Endothelial cell of umbilical vein (primary cell): ENCODE data around the gene HOXB3. TPM values are rescaled to one million over a fixed set of nuclear protein-coding genes. Genes with fewer than 3 reads are reported as not detected.
A peak's percentile ranks its signal among the peaks of the same experiment; 100 is the strongest.

ENCODE experiments used
- BruUV-seq: library from RNA; stranded (reverse); fragments of 400-500 nt; replicated peaks from 2 replicates; lab custom pipeline; 2021; lab: Mats Ljungman, UMichigan
- CTCF ChIA-PET: fragments of 300-600, 350-600 bp; sonication (Branson Sonifier 250); formaldehyde crosslinking; loops from one replicate; lab custom pipeline; 2021; ENCODE audit warnings: antibody characterized with exemption, inconsistent platforms; lab: Charles Lee
- POLR2A ChIA-PET: fragments of 300-600, 350-600 bp; sonication (Branson Sonifier 250); formaldehyde crosslinking; loops from one replicate; lab custom pipeline; 2021; ENCODE audit warnings: antibody characterized with exemption, inconsistent platforms; lab: Charles Lee
- DNase-seq: peaks from one replicate; pipeline ENCODE4 v3.0.0-alpha.2; 2011; ENCODE audit warnings: low read depth, low spot score
- FAIRE-seq: peaks from 2 replicates; lab custom pipeline; 2011; peaks lifted over from hg19 to GRCh38; lab: Jason Lieb, UNC
- H2AFZ ChIP-seq: 2 replicates; pipeline ENCODE4 v1.6.0; 2012; ENCODE audit warnings: low read depth, low read length, control low read depth, inconsistent platforms
- H3K27ac ChIP-seq: 2 replicates; pipeline ENCODE4 v1.5.1; 2011; ENCODE audit warnings: low read depth, mild to moderate bottlenecking, control low read depth, low read length, moderate library complexity; ENCODE audit not compliant: insufficient read depth
- H3K27me3 ChIP-seq, 2 experiments: 2 replicates each; pipeline versions ENCODE4 v1.6.0 to v1.6.1; 2011; ENCODE audit warnings: low read length in 2 of 2, mixed read lengths in 1 of 2; ENCODE audit not compliant: control insufficient read depth in 2 of 2, insufficient read depth in 2 of 2
- H3K36me3 ChIP-seq, 2 experiments: 2 replicates in 1 of 2; 3 replicates in 1 of 2; pipeline ENCODE4 v1.5.1; 2011; ENCODE audit warnings: low read length in 2 of 2, mild to moderate bottlenecking in 1 of 2, moderate library complexity in 1 of 2; ENCODE audit not compliant: control insufficient read depth in 2 of 2, insufficient read depth in 2 of 2; ENCODE audit errors: extremely low read depth in 1 of 2
- H3K4me1 ChIP-seq: 3 replicates; pipeline ENCODE4 v1.5.1; 2011; ENCODE audit warnings: mild to moderate bottlenecking, low read length; ENCODE audit not compliant: control insufficient read depth, insufficient read depth; ENCODE audit errors: extremely low read depth
- H3K4me2 ChIP-seq: 2 replicates; pipeline ENCODE4 v1.6.1; 2011; ENCODE audit warnings: low read length, control low read depth, mixed read lengths; ENCODE audit not compliant: insufficient read depth
- H3K4me3 ChIP-seq, 3 experiments: fragments of 200-600 bp in 1 of 3; sonication (generic), shearing (Covaris generic) in 1 of 3; replicated peaks in 1 of 3; 2 replicates each; pipeline ENCODE4 v1.5.1; 2011 to 2016; ENCODE audit warnings: control low read depth in 3 of 3, low read length in 3 of 3, mild to moderate bottlenecking in 2 of 3, inconsistent platforms in 1 of 3, low read depth in 1 of 3, moderate library complexity in 1 of 3; ENCODE audit not compliant: insufficient read depth in 1 of 3
- H3K79me2 ChIP-seq: 2 replicates; pipeline ENCODE4 v1.6.0; 2012; ENCODE audit warnings: low read length, inconsistent platforms; ENCODE audit not compliant: control insufficient read depth, insufficient read depth
- H3K9ac ChIP-seq: replicated peaks from 2 replicates; pipeline ENCODE3; 2011; ENCODE audit warnings: low read length, control low read depth; ENCODE audit not compliant: insufficient read depth; ENCODE audit errors: extremely low read depth
- H3K9me1 ChIP-seq: replicated peaks from 3 replicates; pipeline ENCODE4 v1.6.0; 2011; ENCODE audit warnings: mild to moderate bottlenecking, low read length; ENCODE audit not compliant: control insufficient read depth, insufficient read depth; ENCODE audit errors: extremely low read depth
- H3K9me3 ChIP-seq: replicated peaks from 2 replicates; pipeline ENCODE4 v1.5.1; 2012; ENCODE audit warnings: low read length, inconsistent platforms; ENCODE audit not compliant: control insufficient read depth, insufficient read depth
- H4K20me1 ChIP-seq: replicated peaks from 2 replicates; pipeline ENCODE3; 2011; ENCODE audit warnings: mild to moderate bottlenecking, low read length; ENCODE audit not compliant: control insufficient read depth, insufficient read depth; ENCODE audit errors: extremely low read depth
- EZH2 ChIP-seq: IDR thresholded peaks from 2 replicates; pipeline ENCODE4 v1.6.1; 2012; ENCODE audit warnings: borderline replicate concordance, low read depth, mild to moderate bottlenecking, moderate library complexity, low read length, inconsistent platforms; ENCODE audit not compliant: severe bottlenecking
- FOS ChIP-seq: IDR thresholded peaks from 2 replicates; pipeline ENCODE4 v1.6.1; 2011; ENCODE audit warnings: mild to moderate bottlenecking, low read length, moderate library complexity, borderline replicate concordance; ENCODE audit not compliant: insufficient read depth
- GATA2 ChIP-seq: IDR thresholded peaks from 2 replicates; pipeline ENCODE4 v1.7.0; 2011; ENCODE audit warnings: low read depth, mild to moderate bottlenecking, moderate library complexity, mixed read lengths, low read length; ENCODE audit not compliant: insufficient read length, insufficient read depth
- JUN ChIP-seq: IDR thresholded peaks from 2 replicates; pipeline ENCODE4 v1.6.1; 2011; ENCODE audit warnings: borderline replicate concordance, low read depth; ENCODE audit not compliant: insufficient read length, insufficient read depth
- POLR2A ChIP-seq: IDR thresholded peaks from 2 replicates; pipeline ENCODE4 v1.6.1; 2012; ENCODE audit warnings: low read depth, mild to moderate bottlenecking, control low read depth, low read length
- POLR2AphosphoS5 ChIP-seq: IDR thresholded peaks from 2 replicates; pipeline ENCODE4 v1.6.1; 2012; ENCODE audit warnings: low read depth, mild to moderate bottlenecking, control low read depth, low read length, moderate library complexity; ENCODE audit not compliant: insufficient read depth
- dilution Hi-C: fragments of 300-500 bp; cut with MboI; formaldehyde crosslinking; loops from one replicate; pipeline ENCODE4 v1.15.0; 2019; ENCODE audit warnings: low sequenced_read_pairs; ENCODE audit not compliant: extremely low pct_ligation_motif_present
- intact Hi-C: fragments of 100-400 bp; cut with micrococcal nuclease; formaldehyde crosslinking; loops from one replicate; pipeline ENCODE4 v1.10.0; 2022
- polyA plus RNA-seq, 4 experiments: library from polyadenylated mRNA; depleted of rRNA in 3 of 4; stranded (reverse) in 3 of 4; unstranded in 1 of 4; fragments of >200 nt; gene quantifications; 2 replicates each; pipeline versions ENCODE4 v1.2.1 to v1.2.3, GENCODE V29; 2011 to 2012; ENCODE audit warnings: missing spikeins in 1 of 4
- total RNA-seq: library from RNA; stranded (reverse); gene quantifications from 2 replicates; pipeline ENCODE4 v1.2.3, GENCODE V29; 2021
- TF ChIP-seq, protein P1 (sequence below): IDR thresholded peaks from 2 replicates; pipeline ENCODE4 v1.6.1; 2011; ENCODE audit not compliant: insufficient read depth, insufficient read length

HOXB3 gene
- total and polyA plus RNA-seq, 2 donors (not counting 3 experiments of a cell fraction or from before 2014, with no cell fraction given) = 29.6 to 56.6 TPM

DNA sequence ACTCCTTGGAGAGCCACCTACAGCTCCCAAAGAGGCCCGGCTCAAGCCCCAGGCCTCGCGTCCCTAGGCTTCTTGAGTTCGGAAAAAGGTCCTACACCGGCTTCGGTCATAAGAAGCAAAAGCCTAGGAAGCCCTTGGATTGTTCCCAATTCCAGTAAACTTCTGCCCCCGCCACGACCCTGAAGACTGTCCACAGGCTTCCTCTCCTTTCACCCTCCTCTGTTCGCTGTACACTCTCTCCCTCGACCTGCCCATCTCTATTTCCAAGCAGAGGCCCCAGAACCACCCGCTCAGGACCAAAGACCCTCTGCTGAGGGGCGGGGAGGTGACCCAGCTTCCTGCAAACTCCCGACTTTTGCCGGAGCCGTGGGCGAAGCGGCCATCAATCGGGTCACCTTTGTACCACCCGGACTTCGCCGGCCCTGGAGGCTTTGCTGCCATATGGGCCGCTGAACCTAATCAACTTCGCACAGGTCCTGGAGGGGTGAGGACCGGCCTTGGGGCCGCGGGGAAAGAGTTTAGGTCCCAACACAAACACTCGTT, 47.9 kb downstream of the HOXB3 start:
- Histone ChIP-seq H3K36me3 (no peaks in the 10 kb centered on the region), H3K27ac (peak overlapping the region; percentile 80), H2AFZ (peak overlapping the region; percentile 46), H3K79me2 (peaks cover 48% of the 10 kb centered on the region), H3K4me1 (peaks cover 32% of the 10 kb centered on the region), H4K20me1 (no peaks in the 10 kb centered on the region), H3K27me3 (no peaks in the 10 kb centered on the region), H3K9me3 (no peaks in the 10 kb centered on the region), H3K9me1 (no peaks in the 10 kb centered on the region), H3K9ac (peak overlapping the region; percentile 91), H3K4me3 (peak overlapping the region; percentile 88 to 99 (median 97)), H3K4me2 (peak overlapping the region; percentile 89)
- BruUV-seq = TSS peak; percentile 40
- peak; percentile 64 for FAIRE-seq
- ChIA-PET POLR2A (interaction anchor here (0.9 kb wide), 1 partner anchor 9 kb away, joined by 4 read pairs; no protein-coding TSS in a partner anchor), CTCF (interaction anchor here (0.9 to 3.9 kb wide), 9 partner anchors 15 to 209 kb away, joined by 3 to 14 read pairs (median 4); partner anchors contain the start of gene HOXB5)
- dilution Hi-C loops (no loop called here), intact Hi-C loops (loop anchor here (2.0 kb wide), 1 partner anchor 49 kb away; no protein-coding TSS in a partner anchor)
- no peak for TF ChIP-seq POLR2A
- TF ChIP-seq POLR2AphosphoS5 = peak; percentile 5
- TF ChIP-seq FOS = no peak
- DNase-seq = peak; percentile 66

DNA sequence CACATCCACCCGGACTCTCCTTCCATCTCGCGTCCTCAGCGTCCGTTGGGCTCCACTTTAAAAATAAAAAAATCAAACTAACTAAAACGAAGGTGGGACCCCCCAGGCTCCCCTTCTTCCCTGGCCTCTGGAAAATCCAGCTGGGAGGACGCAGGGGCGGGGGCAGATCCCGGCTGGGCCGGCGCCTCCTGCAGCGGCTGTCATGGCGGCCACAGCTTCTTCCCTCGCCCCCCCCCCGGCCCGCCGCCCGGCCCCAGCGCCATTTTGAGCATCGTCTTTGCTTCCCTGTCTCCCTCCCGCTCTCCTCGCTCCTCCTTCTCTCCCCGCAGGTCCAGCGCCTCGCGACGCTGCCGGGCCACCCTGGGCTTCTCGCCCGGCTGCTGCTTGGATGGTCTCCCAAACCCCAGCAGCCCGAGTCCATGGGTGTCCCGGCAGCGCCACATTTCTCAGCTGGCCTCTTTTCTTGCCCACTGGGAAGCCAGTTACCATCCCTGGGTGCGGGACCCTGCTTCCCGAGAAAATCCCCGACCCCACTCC, 48.4 kb downstream of the HOXB3 start:
- CTCF ChIA-PET = interaction anchor here (0.7 to 3.9 kb wide), 10 partner anchors 15 to 208 kb away, joined by 3 to 14 read pairs (median 4); partner anchors contain the start of gene HOXB5
- H3K9me1 ChIP-seq = no peaks in the 10 kb centered on the region
- H4K20me1 ChIP-seq = no peaks in the 10 kb centered on the region
- no peaks in the 10 kb centered on the region for H3K9me3 ChIP-seq
- peak overlapping the region; percentile 89 for H3K4me2 ChIP-seq
- H3K79me2 ChIP-seq = peaks cover 46% of the 10 kb centered on the region
- H3K27me3 ChIP-seq = no peaks in the 10 kb centered on the region
- TF ChIP-seq EZH2 (no peak), GATA2 (no peak), JUN (no peak), POLR2A (peak; percentile 79), POLR2AphosphoS5 (peak; percentile 23)
- TF ChIP-seq, protein P1, sequence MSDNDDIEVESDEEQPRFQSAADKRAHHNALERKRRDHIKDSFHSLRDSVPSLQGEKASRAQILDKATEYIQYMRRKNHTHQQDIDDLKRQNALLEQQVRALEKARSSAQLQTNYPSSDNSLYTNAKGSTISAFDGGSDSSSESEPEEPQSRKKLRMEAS = no peak
- intact Hi-C loops (loop anchor here (2.0 kb wide), 1 partner anchor 49 kb away; no protein-coding TSS in a partner anchor), dilution Hi-C loops (no loop called here)
- POLR2A ChIA-PET = interaction anchor here (0.9 kb wide), 1 partner anchor 9 kb away, joined by 4 read pairs; no protein-coding TSS in a partner anchor
- peak overlapping the region; percentile 69 for H2AFZ ChIP-seq
- peaks cover 26% of the 10 kb centered on the region for H3K4me1 ChIP-seq
- BruUV-seq = no TSS peak
- peak overlapping the region; percentile 91 for H3K9ac ChIP-seq
- peak overlapping the region; percentile 80 for H3K27ac ChIP-seq
- H3K4me3 ChIP-seq = peak overlapping the region; percentile 88 to 99 (median 97)
- DNase-seq (no peak), FAIRE-seq (no peak)
- H3K36me3 ChIP-seq = no peaks in the 10 kb centered on the region
